ENCODE measurements around the gene GRID2. TPM values are rescaled to one million over a fixed set of nuclear protein-coding genes. Genes with fewer than 3 reads are reported as not detected.

The GRID2 gene
- total RNA-seq, 1 donor from 2014 or later = 0.17 TPM

DNA sequence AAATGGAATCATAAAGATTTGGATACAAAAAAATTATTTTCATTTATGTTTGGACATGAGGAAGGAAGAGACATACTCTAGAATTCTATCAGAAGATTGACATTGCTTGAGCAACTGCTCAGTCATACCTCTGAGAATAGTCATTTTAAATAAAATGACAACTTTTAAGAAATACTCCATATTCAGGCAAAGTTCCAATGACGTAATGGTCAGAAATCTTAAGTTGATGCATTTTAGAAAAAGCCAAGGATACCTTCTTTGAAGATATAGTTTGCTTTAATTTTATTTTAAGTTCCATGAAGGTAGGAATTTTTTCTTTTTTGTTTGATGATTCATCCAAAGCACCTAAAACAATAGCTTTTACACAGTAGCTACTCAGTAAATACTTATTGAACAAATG is 1414.5 kb downstream of the GRID2 start:
- H3K27ac ChIP-seq = no peak overlapping the region
- Mint-ChIP-seq H3K27me3 (ENCODE audit: insufficient read depth, low read depth) (peaks cover 3% of the 10 kb centered on the region), H3K36me3 (no peaks in the 10 kb centered on the region), H3K27ac (no peak overlapping the region), H3K9me3 (peaks cover 3% of the 10 kb centered on the region), H3K4me1 (peaks cover 4% of the 10 kb centered on the region), H3K4me3 (no peak overlapping the region)
- no peaks in the 10 kb centered on the region for H4K20me1 ChIP-seq (ENCODE audit: low read depth)
- no peak for DNase-seq (ENCODE audit: low spot score)
- H3F3A ChIP-seq (ENCODE audit: low read depth) = no peaks in the 10 kb centered on the region
- no peak overlapping the region for H3K4me3 ChIP-seq
- H3K27me3 ChIP-seq = no peaks in the 10 kb centered on the region
- H3K4me1 ChIP-seq = no peaks in the 10 kb centered on the region
- H3K9me3 ChIP-seq (ENCODE audit: low read depth) = no peaks in the 10 kb centered on the region
- no peaks in the 10 kb centered on the region for H3K79me2 ChIP-seq (ENCODE audit: low read depth)
- H3K36me3 ChIP-seq = no peaks in the 10 kb centered on the region
- no peak overlapping the region for H3K4me2 ChIP-seq
- H2AFZ ChIP-seq (replicated peaks) = no peak overlapping the region
- TF ChIP-seq, protein P1, sequence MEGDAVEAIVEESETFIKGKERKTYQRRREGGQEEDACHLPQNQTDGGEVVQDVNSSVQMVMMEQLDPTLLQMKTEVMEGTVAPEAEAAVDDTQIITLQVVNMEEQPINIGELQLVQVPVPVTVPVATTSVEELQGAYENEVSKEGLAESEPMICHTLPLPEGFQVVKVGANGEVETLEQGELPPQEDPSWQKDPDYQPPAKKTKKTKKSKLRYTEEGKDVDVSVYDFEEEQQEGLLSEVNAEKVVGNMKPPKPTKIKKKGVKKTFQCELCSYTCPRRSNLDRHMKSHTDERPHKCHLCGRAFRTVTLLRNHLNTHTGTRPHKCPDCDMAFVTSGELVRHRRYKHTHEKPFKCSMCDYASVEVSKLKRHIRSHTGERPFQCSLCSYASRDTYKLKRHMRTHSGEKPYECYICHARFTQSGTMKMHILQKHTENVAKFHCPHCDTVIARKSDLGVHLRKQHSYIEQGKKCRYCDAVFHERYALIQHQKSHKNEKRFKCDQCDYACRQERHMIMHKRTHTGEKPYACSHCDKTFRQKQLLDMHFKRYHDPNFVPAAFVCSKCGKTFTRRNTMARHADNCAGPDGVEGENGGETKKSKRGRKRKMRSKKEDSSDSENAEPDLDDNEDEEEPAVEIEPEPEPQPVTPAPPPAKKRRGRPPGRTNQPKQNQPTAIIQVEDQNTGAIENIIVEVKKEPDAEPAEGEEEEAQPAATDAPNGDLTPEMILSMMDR (IDR thresholded peaks at IDR 0.05) = no peak
- no peak for TF ChIP-seq EZH2phosphoT487 (IDR thresholded peaks at IDR 0.05)
- no peak for TF ChIP-seq EZH2 (IDR thresholded peaks at IDR 0.05)
- H3K9ac ChIP-seq = no peak overlapping the region

DNA sequence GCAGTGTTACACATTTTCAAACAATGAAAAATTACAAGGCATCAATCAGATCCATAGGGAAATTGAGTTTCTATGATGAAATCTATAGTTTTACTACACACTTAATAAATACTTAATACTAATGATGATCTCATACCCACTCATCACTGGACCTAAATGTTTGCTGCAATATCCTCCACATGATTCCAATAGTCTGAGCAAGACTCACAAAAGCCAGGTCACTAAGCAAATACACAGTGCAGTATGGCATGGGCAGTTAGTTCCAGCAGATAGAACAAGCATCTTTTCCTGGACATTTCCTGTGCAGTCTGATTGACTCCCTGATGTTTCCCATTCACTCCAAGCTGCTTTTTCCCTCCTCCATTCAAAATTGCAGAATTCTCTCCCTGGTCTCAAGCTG is 1415.8 kb downstream of the GRID2 start:
- TF ChIP-seq, protein P1 (IDR thresholded peaks at IDR 0.05) = no peak
- TF ChIP-seq EZH2 (IDR thresholded peaks at IDR 0.05) (no peak), EZH2phosphoT487 (IDR thresholded peaks at IDR 0.05) (no peak)
- Histone ChIP-seq H3K9ac (no peak overlapping the region), H3K4me3 (no peak overlapping the region), H3K9me3 (ENCODE audit: low read depth) (no peaks in the 10 kb centered on the region), H3K4me1 (no peaks in the 10 kb centered on the region), H3K36me3 (no peaks in the 10 kb centered on the region), H2AFZ (replicated peaks) (no peak overlapping the region), H3F3A (ENCODE audit: low read depth) (no peaks in the 10 kb centered on the region), H4K20me1 (ENCODE audit: low read depth) (no peaks in the 10 kb centered on the region), H3K27me3 (no peaks in the 10 kb centered on the region), H3K79me2 (ENCODE audit: low read depth) (no peaks in the 10 kb centered on the region), H3K27ac (no peak overlapping the region), H3K4me2 (no peak overlapping the region)
- Mint-ChIP-seq H3K4me3 (no peak overlapping the region), H3K9me3 (no peaks in the 10 kb centered on the region), H3K4me1 (peaks cover 4% of the 10 kb centered on the region), H3K27ac (no peak overlapping the region), H3K27me3 (ENCODE audit: insufficient read depth, low read depth) (peaks cover 3% of the 10 kb centered on the region), H3K36me3 (no peaks in the 10 kb centered on the region)
- DNase-seq (ENCODE audit: low spot score) = no peak

DNA sequence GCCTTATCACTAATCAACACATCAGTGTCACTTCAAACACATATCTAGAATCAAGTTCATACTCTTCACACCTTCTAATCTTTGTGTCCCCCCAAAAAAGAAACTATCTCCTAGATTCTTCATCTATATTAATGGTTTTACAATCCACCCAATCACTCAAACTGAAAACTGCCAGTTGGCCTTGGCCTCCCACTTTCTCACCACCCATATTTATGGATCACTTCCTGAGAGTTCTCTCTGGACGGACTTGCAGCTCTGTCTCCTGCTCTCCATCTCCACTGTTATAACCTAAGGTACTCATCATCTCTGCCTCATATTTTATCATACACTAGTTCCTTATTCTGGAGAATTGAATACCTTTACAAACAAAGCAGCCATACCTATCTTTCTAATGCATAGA is 1418.7 kb downstream of the GRID2 start:
- Histone ChIP-seq H2AFZ (replicated peaks) (no peak overlapping the region), H3K4me1 (no peaks in the 10 kb centered on the region), H3K4me3 (no peak overlapping the region), H4K20me1 (ENCODE audit: low read depth) (no peaks in the 10 kb centered on the region), H3K36me3 (no peaks in the 10 kb centered on the region), H3F3A (ENCODE audit: low read depth) (no peaks in the 10 kb centered on the region), H3K9ac (no peak overlapping the region), H3K27ac (no peak overlapping the region), H3K79me2 (ENCODE audit: low read depth) (no peaks in the 10 kb centered on the region), H3K9me3 (ENCODE audit: low read depth) (no peaks in the 10 kb centered on the region), H3K27me3 (no peaks in the 10 kb centered on the region), H3K4me2 (no peak overlapping the region)
- Mint-ChIP-seq H3K4me3 (no peak overlapping the region), H3K27me3 (ENCODE audit: insufficient read depth, low read depth) (peaks cover 3% of the 10 kb centered on the region), H3K36me3 (no peaks in the 10 kb centered on the region), H3K27ac (no peak overlapping the region), H3K9me3 (no peaks in the 10 kb centered on the region), H3K4me1 (peaks cover 4% of the 10 kb centered on the region)
- no peak for DNase-seq (ENCODE audit: low spot score)
- TF ChIP-seq, protein P1 (IDR thresholded peaks at IDR 0.05) = no peak
- TF ChIP-seq EZH2 (IDR thresholded peaks at IDR 0.05) = no peak
- no peak for TF ChIP-seq EZH2phosphoT487 (IDR thresholded peaks at IDR 0.05)
